Activated CD4-positive, alpha-beta T cell treated with anti-CD3 and anti-CD28 coated beads, Interleukin-2, amount 10 ng/mL, durations not matched to agents 24 days and 14 days (primary cell): ENCODE measurements around the gene MRC2. TPM values are rescaled to one million over a fixed set of nuclear protein-coding genes. Genes with fewer than 3 reads are reported as not detected.

Experiments used
- DNase-seq: peaks from one replicate; pipeline ENCODE4 v3.0.0; 2022
- H3K27ac Mint-ChIP-seq: one replicate; pipeline ENCODE4 v1.8.0; 2022; ENCODE audit warnings: mild to moderate bottlenecking, mixed read lengths
- H3K27me3 Mint-ChIP-seq: one replicate; pipeline ENCODE4 v1.8.0; 2022; ENCODE audit warnings: mixed read lengths
- H3K36me3 Mint-ChIP-seq: one replicate; pipeline ENCODE4 v1.8.0; 2022; ENCODE audit warnings: low read depth, mild to moderate bottlenecking, mixed read lengths
- H3K4me1 Mint-ChIP-seq: one replicate; pipeline ENCODE4 v1.8.0; 2021; ENCODE audit warnings: mixed read lengths
- H3K4me3 Mint-ChIP-seq: one replicate; pipeline ENCODE4 v1.8.0; 2022; ENCODE audit warnings: mild to moderate bottlenecking, moderate library complexity, mixed read lengths
- H3K9me3 Mint-ChIP-seq: one replicate; pipeline ENCODE4 v1.8.0; 2021; ENCODE audit warnings: mixed read lengths
- intact Hi-C: fragments of 100-400 bp; cut with micrococcal nuclease; formaldehyde crosslinking; loops from one replicate; pipeline ENCODE4 v1.15.1; 2023
- total RNA-seq: library from RNA; stranded (reverse); gene quantifications from 2 replicates; pipeline ENCODE4 v1.2.3, GENCODE V29; 2022

Gene MRC2
- total RNA-seq, 1 donor from 2014 or later: 2.4 TPM

DNA sequence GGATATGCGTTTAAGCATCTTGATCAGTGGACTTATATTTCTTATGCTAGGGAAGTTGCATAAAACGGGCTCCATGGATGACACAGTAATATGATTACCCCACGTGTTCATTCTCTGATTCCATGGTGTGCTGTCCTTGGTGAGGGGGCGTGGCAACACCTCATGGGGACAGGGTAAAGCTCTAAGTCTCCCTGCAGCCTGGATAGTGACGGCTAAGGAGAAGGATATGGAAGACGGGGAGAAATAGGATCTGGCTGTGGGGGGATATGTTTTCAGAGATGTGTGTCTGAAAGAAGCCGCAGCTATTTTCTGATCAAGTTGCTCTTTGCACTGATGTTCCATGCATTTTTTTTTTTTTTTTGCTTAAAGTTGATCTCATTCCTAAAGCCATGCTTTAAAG, 96.4 kb downstream of the MRC2 start:
- H3K4me3 Mint-ChIP-seq: no peak overlapping the region

DNA sequence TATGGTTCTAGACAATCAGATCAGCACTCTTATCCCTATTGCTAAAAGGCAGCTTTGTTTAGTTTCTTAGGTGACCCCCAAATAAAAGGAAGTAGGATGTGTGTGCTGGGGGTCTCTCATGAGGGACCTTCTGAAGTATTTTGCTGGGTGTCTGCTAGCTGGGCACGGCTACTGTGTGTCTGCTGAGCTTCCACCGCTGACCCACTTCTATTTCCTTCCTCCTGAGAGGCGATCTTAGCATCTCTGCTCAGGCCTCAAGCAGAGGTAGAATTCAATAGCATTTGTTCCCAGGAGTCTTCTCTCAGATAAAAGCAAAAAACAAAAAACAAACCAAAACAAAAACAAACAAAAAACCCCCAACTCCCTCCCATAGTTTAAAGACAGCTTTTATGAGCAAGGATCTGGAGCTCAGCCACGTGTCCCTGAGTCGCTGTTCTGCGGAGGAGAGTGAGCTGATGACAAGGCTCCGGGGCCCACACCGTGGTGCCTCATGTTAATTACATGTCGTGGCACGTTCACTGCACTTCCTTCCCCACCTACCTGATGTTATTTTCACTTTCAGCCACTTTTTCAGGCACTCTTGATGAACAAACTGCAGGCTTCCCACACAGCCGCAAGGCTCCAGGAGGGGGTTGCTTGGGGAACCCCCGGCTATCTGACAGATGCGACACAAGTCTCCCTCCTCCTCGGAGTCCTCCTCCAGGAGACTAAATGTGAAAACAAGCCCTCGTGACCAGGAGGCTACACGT, 97.1 kb downstream of the MRC2 start:
- peaks cover 2% of the 10 kb centered on the region for H3K36me3 Mint-ChIP-seq
- H3K9me3 Mint-ChIP-seq: peaks cover 3% of the 10 kb centered on the region
- H3K4me1 Mint-ChIP-seq: peaks cover 13% of the 10 kb centered on the region
- peak overlapping the region; percentile 52 for H3K27ac Mint-ChIP-seq
- intact Hi-C loops: loop anchor here (1.0 kb wide), 2 partner anchors 71 to 244 kb away; no protein-coding TSS in a partner anchor
- peak; percentile 86 for DNase-seq
- H3K27me3 Mint-ChIP-seq: peaks cover 78% of the 10 kb centered on the region
- H3K4me3 Mint-ChIP-seq: peak overlapping the region; percentile 45

More for the DNA sequence above, 96.4 kb downstream of the MRC2 start:
- Mint-ChIP-seq H3K9me3 (peaks cover 3% of the 10 kb centered on the region), H3K4me1 (peaks cover 14% of the 10 kb centered on the region), H3K27me3 (peaks cover 84% of the 10 kb centered on the region), H3K36me3 (peaks cover 2% of the 10 kb centered on the region), H3K27ac (no peak overlapping the region)
- intact Hi-C loops: loop anchor here (1.0 kb wide), 2 partner anchors 71 to 244 kb away; no protein-coding TSS in a partner anchor
- DNase-seq: no peak

GRCh38 chr17:62725791-62726249, 98.3 kb downstream of the MRC2 start:
- Mint-ChIP-seq H3K9me3 (peaks cover 3% of the 10 kb centered on the region), H3K36me3 (peaks cover 2% of the 10 kb centered on the region), H3K4me1 (peaks cover 13% of the 10 kb centered on the region), H3K4me3 (no peak overlapping the region), H3K27me3 (peaks cover 72% of the 10 kb centered on the region), H3K27ac (no peak overlapping the region)
- intact Hi-C loops: no loop called here
- no peak for DNase-seq

GRCh38 chr17:62727916-62728672, 100.6 kb downstream of the MRC2 start:
- Mint-ChIP-seq H3K36me3 (peaks cover 2% of the 10 kb centered on the region), H3K27me3 (peaks cover 70% of the 10 kb centered on the region), H3K9me3 (peaks cover 3% of the 10 kb centered on the region), H3K27ac (no peak overlapping the region), H3K4me3 (no peak overlapping the region), H3K4me1 (peaks cover 13% of the 10 kb centered on the region)
- no peak for DNase-seq
- intact Hi-C loops: no loop called here

DNA sequence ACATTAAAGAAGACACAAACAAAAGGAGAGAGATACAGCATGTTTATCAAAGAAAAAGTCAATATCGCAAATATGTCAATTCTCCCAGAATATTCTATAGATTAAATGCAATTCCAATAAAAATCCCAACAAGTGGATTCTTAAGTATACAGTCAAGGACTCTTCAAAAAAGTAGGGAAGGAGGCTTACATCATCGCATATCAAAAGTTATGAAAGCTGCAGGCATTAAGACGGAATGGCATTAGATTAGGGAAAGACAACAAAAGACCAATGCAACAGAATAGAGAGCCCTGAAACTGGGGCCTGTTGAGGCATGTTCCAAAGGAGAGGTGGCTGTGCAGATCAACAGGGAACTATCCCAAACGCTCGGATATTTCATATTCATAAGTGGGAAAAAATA, 104.7 kb downstream of the MRC2 start:
- Mint-ChIP-seq H3K36me3 (peaks cover 2% of the 10 kb centered on the region), H3K27ac (no peak overlapping the region), H3K9me3 (peaks cover 3% of the 10 kb centered on the region), H3K4me1 (no peaks in the 10 kb centered on the region), H3K27me3 (peaks cover 64% of the 10 kb centered on the region), H3K4me3 (no peak overlapping the region)
- no peak for DNase-seq
- intact Hi-C loops: no loop called here

DNA sequence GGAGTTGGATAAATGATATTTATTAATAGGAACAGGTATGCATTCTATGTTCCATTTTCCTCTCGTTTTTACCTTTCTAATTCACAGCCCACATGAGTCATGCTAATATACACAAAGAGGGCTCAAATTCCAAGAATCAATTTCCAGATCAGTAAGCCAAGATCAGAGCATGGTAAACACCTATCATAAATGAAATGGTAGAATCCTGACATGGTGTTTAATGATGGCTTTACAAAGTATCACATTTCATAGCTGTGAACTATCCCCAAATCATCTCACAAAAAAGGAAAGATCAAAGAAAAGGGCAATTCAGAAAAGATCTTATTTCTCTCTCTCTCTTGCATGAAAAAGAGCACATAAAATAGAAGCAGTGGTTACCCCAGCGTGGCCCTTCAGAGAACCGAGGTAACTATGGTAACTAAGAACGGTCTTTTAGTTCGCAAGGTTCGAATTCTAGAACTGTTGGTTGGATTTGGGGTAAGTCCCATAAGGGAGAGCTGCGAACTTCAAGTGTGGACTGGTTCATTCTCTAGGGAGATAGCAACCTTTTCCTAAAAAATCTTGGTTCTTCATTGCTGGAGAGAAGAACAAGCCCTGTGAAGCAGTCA, 107.7 kb downstream of the MRC2 start:
- no peak overlapping the region for H3K27ac Mint-ChIP-seq
- no peak overlapping the region for H3K4me3 Mint-ChIP-seq
- H3K36me3 Mint-ChIP-seq: no peaks in the 10 kb centered on the region
- no peaks in the 10 kb centered on the region for H3K4me1 Mint-ChIP-seq
- intact Hi-C loops: no loop called here
- H3K27me3 Mint-ChIP-seq: peaks cover 62% of the 10 kb centered on the region
- H3K9me3 Mint-ChIP-seq: no peaks in the 10 kb centered on the region
- DNase-seq: no peak

- no peaks in the 10 kb centered on the region for H3K9me3 Mint-ChIP-seq
- H3K36me3 Mint-ChIP-seq: no peaks in the 10 kb centered on the region
- no peak overlapping the region for H3K4me3 Mint-ChIP-seq
- intact Hi-C loops: no loop called here
- H3K27ac Mint-ChIP-seq: no peak overlapping the region
- H3K4me1 Mint-ChIP-seq: no peaks in the 10 kb centered on the region
- H3K27me3 Mint-ChIP-seq: peaks cover 55% of the 10 kb centered on the region
- no peak for DNase-seq
Measured at GRCh38 chr17:62737513-62737912, 110.0 kb downstream of the MRC2 start.

- no peak overlapping the region for H3K27ac Mint-ChIP-seq
- intact Hi-C loops: no loop called here
Measured at GRCh38 chr17:62738281-62738680, 110.8 kb downstream of the MRC2 start.

GRCh38 chr17:62739645-62740388, 112.3 kb downstream of the MRC2 start:
- H3K27ac Mint-ChIP-seq: no peak overlapping the region
- H3K4me1 Mint-ChIP-seq: no peaks in the 10 kb centered on the region
- intact Hi-C loops: no loop called here
- no peaks in the 10 kb centered on the region for H3K36me3 Mint-ChIP-seq
- H3K4me3 Mint-ChIP-seq: no peak overlapping the region
- peaks cover 52% of the 10 kb centered on the region for H3K27me3 Mint-ChIP-seq
- no peaks in the 10 kb centered on the region for H3K9me3 Mint-ChIP-seq
- DNase-seq: no peak

More at GRCh38 chr17:62738281-62738680, 110.8 kb downstream of the MRC2 start:
- H3K36me3 Mint-ChIP-seq: no peaks in the 10 kb centered on the region
- no peaks in the 10 kb centered on the region for H3K4me1 Mint-ChIP-seq
- H3K9me3 Mint-ChIP-seq: no peaks in the 10 kb centered on the region
- no peak for DNase-seq
- no peak overlapping the region for H3K4me3 Mint-ChIP-seq
- peaks cover 56% of the 10 kb centered on the region for H3K27me3 Mint-ChIP-seq

GRCh38 chr17:62741290-62741689, 113.8 kb downstream of the MRC2 start:
- DNase-seq: no peak
- Mint-ChIP-seq H3K4me1 (no peaks in the 10 kb centered on the region), H3K4me3 (no peak overlapping the region), H3K9me3 (no peaks in the 10 kb centered on the region), H3K27ac (no peak overlapping the region), H3K36me3 (no peaks in the 10 kb centered on the region), H3K27me3 (peaks cover 42% of the 10 kb centered on the region)
- intact Hi-C loops: no loop called here

Other genes with a start within 250 kb of the MRC2 start
- gene EFCAB3, start 247.1 kb upstream of the MRC2 start, total RNA-seq: not detected in 2 replicates
- 35.6 and 36.8 TPM in 2 replicates for gene METTL2A, start 203.8 kb upstream of the MRC2 start, total RNA-seq
- 42.7 and 47.2 TPM in 2 replicates for gene TLK2, start 148.8 kb upstream of the MRC2 start, total RNA-seq
- not detected in 2 replicates for gene MARCHF10, start 180.6 kb downstream of the MRC2 start, total RNA-seq